Smooth muscle cell (in vitro differentiated cells): ENCODE results near the gene RGS6. TPM values are rescaled to one million over a fixed set of nuclear protein-coding genes. Genes with fewer than 3 reads are reported as not detected.

Experiments
- DNase-seq: peaks from one replicate; lab custom pipeline; 2025; ENCODE audit not compliant: unreplicated experiment; lab: John Stamatoyannopoulos, UW
- H2AFZ ChIP-seq: fragments of 200-600 bp; sonication (generic); 2 replicates; pipeline ENCODE4 v1.6.0; 2016; ENCODE audit warnings: antibody characterized with exemption, low read depth, mild to moderate bottlenecking
- H3F3A ChIP-seq: fragments of 200-600 bp; sonication (generic); 2 replicates; pipeline ENCODE4 v1.6.0; 2017; ENCODE audit warnings: antibody characterized with exemption, low read depth
- H3K27ac ChIP-seq: fragments of 200-600 bp; sonication (generic); 2 replicates; pipeline ENCODE4 v1.5.1; 2016; ENCODE audit warnings: low read depth, mild to moderate bottlenecking
- H3K27me3 ChIP-seq: fragments of 200-600 bp; sonication (generic); 2 replicates; pipeline ENCODE4 v1.6.1; 2016; ENCODE audit warnings: low read depth, mild to moderate bottlenecking
- H3K36me3 ChIP-seq: fragments of 200-600 bp; sonication (generic); 2 replicates; pipeline ENCODE4 v1.5.1; 2016; ENCODE audit warnings: low read depth
- H3K4me1 ChIP-seq: fragments of 200-600 bp; sonication (generic); 2 replicates; pipeline ENCODE4 v1.5.1; 2016; ENCODE audit warnings: low read depth
- H3K4me2 ChIP-seq: fragments of 200-600 bp; sonication (generic); 2 replicates; pipeline ENCODE4 v1.6.0; 2016; ENCODE audit warnings: mild to moderate bottlenecking
- H3K4me3 ChIP-seq: fragments of 200-600 bp; sonication (generic); 2 replicates; pipeline ENCODE4 v1.5.1; 2016; ENCODE audit warnings: mild to moderate bottlenecking
- H3K79me2 ChIP-seq: fragments of 200-600 bp; sonication (generic); 2 replicates; pipeline ENCODE4 v1.6.0; 2016; ENCODE audit warnings: low read depth, mild to moderate bottlenecking
- H3K9ac ChIP-seq: fragments of 200-600 bp; sonication (generic); 2 replicates; pipeline ENCODE4 v1.6.0; 2016; ENCODE audit warnings: low read depth
- H3K9me3 ChIP-seq: fragments of 200-600 bp; sonication (generic); replicated peaks from 2 replicates; pipeline ENCODE4 v1.5.1; 2016; ENCODE audit warnings: low read depth
- H4K20me1 ChIP-seq: fragments of 200-600 bp; sonication (generic); 2 replicates; pipeline ENCODE4 v1.6.0; 2016; ENCODE audit warnings: low read depth
- WGBS: methylation state at CpG from one replicate; pipeline ENCODE4 v1.1.7; 2016; ENCODE audit warnings: low lambda C conversion rate; 5-methylcytosine and 5-hydroxymethylcytosine counted together
- polyA plus RNA-seq: library from polyadenylated mRNA; unstranded; fragments of >200 nt; fragmentation: Nextera tagmentation; extraction: Ambion mirVana; gene quantifications from 2 replicates; pipeline ENCODE4 v1.2.1, GENCODE V29; 2016
- total RNA-seq: library from RNA; depleted of rRNA; stranded (reverse); fragments of >200 nt; gene quantifications from 2 replicates; pipeline ENCODE4 v1.2.3, GENCODE V29; 2014
- TF ChIP-seq, protein P1 (sequence below): fragments of 200-600 bp; sonication (generic); IDR thresholded peaks from 2 replicates; pipeline ENCODE4 v1.5.1; 2017; ENCODE audit warnings: borderline replicate concordance, mild to moderate bottlenecking, antibody characterized with exemption; ENCODE audit not compliant: insufficient read depth, poor library complexity, severe bottlenecking

Gene RGS6
- total and polyA plus RNA-seq, 2 experiments from 2014 or later: 0.40 TPM; not detected in 1

DNA sequence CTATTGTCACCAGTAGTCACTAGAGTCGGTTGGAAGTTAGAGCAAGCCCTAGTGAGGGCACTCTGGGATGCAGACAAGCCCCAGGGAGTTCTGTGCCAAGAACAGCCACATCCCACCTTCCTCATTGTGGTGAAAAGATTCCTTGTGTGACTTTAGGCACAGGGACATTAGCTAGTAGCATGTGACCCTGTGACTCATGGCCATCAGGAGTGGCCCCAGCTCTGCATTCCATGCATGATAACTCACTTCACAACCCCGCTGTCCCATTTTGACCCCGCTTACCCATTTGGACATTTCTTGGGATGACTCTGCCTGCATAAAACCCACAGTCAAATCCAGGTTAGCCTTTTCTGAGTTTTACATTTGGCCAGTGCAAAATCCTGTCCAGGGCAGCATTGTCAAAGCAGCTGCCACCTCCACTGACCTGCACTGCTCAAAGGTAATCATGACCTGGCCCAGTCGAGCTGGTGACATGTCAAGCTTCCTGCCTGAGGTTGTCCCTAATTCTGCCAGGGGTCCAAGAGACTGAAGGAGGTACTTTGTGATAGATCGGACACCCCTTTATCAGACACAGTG is 531.1 kb downstream of the RGS6 start:
- no peaks in the 10 kb centered on the region for H3F3A ChIP-seq
- H3K36me3 ChIP-seq: peaks cover 3% of the 10 kb centered on the region
- TF ChIP-seq, protein P1, sequence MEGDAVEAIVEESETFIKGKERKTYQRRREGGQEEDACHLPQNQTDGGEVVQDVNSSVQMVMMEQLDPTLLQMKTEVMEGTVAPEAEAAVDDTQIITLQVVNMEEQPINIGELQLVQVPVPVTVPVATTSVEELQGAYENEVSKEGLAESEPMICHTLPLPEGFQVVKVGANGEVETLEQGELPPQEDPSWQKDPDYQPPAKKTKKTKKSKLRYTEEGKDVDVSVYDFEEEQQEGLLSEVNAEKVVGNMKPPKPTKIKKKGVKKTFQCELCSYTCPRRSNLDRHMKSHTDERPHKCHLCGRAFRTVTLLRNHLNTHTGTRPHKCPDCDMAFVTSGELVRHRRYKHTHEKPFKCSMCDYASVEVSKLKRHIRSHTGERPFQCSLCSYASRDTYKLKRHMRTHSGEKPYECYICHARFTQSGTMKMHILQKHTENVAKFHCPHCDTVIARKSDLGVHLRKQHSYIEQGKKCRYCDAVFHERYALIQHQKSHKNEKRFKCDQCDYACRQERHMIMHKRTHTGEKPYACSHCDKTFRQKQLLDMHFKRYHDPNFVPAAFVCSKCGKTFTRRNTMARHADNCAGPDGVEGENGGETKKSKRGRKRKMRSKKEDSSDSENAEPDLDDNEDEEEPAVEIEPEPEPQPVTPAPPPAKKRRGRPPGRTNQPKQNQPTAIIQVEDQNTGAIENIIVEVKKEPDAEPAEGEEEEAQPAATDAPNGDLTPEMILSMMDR: no peak
- no peaks in the 10 kb centered on the region for H4K20me1 ChIP-seq
- no peak overlapping the region for H3K4me2 ChIP-seq
- no peaks in the 10 kb centered on the region for H3K79me2 ChIP-seq
- H3K27ac ChIP-seq: no peak overlapping the region
- no peak overlapping the region for H2AFZ ChIP-seq
- H3K27me3 ChIP-seq: no peaks in the 10 kb centered on the region
- H3K4me1 ChIP-seq: no peaks in the 10 kb centered on the region
- no peak overlapping the region for H3K4me3 ChIP-seq
- no peak overlapping the region for H3K9ac ChIP-seq
- DNase-seq: no peak
- H3K9me3 ChIP-seq: peaks cover 5% of the 10 kb centered on the region
- WGBS: 60% methylated on average over 5 of the region's 5 CpGs

DNA sequence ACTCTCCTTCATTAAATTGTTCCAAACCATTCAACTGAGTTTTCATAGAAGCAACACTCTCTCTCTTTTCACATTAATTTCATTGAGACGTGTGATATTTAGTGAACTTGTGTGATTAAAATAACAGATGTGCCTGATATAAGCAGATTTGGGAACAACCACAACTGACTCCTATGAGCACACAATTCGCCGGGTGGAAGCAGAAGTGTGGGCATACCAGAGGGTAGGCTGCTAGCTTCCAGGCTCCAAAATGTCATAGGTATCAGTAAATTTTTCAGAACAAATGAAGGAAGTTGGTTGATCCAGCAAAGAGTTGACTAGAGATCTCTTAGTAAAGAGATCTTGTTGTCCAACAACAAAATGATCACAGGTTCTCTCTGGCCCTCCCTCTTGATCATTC is 532.0 kb downstream of the RGS6 start:
- Histone ChIP-seq H3K9me3 (peaks cover 5% of the 10 kb centered on the region), H3K4me3 (no peak overlapping the region), H3K27ac (no peak overlapping the region), H3K27me3 (no peaks in the 10 kb centered on the region), H3K79me2 (no peaks in the 10 kb centered on the region), H4K20me1 (no peaks in the 10 kb centered on the region), H3F3A (no peaks in the 10 kb centered on the region), H3K4me2 (no peak overlapping the region), H3K36me3 (peaks cover 3% of the 10 kb centered on the region), H3K9ac (no peak overlapping the region), H3K4me1 (no peaks in the 10 kb centered on the region), H2AFZ (no peak overlapping the region)
- DNase-seq: no peak
- TF ChIP-seq, protein P1: no peak
- WGBS: 95% methylated on average over 3 of the region's 3 CpGs

DNA sequence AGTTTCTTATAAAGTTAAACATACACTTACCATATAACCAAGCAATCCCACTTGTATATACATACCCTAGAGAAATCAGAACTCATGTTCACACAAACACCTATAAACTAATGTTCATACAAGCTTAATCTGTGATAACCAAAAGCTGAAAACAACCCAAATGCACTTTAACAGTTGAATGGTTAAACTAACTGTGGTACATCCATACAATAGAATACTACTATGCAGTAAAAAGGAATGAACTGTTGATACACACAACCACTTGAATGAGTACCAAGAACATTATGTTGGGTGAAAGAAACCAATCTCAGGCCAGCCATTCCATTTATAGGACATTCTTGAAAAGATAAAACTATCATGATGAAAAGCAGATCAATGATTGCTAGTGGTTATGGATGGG is 534.1 kb downstream of the RGS6 start:
- H4K20me1 ChIP-seq: no peaks in the 10 kb centered on the region
- H3K9ac ChIP-seq: no peak overlapping the region
- no peak overlapping the region for H3K4me3 ChIP-seq
- no peaks in the 10 kb centered on the region for H3K27me3 ChIP-seq
- peaks cover 5% of the 10 kb centered on the region for H3K9me3 ChIP-seq
- no peak overlapping the region for H3K4me2 ChIP-seq
- H3K36me3 ChIP-seq: peaks cover 3% of the 10 kb centered on the region
- no peak overlapping the region for H2AFZ ChIP-seq
- no peak for DNase-seq
- no peaks in the 10 kb centered on the region for H3K79me2 ChIP-seq
- no peaks in the 10 kb centered on the region for H3K4me1 ChIP-seq
- no peaks in the 10 kb centered on the region for H3F3A ChIP-seq
- TF ChIP-seq, protein P1: no peak
- H3K27ac ChIP-seq: no peak overlapping the region

DNA sequence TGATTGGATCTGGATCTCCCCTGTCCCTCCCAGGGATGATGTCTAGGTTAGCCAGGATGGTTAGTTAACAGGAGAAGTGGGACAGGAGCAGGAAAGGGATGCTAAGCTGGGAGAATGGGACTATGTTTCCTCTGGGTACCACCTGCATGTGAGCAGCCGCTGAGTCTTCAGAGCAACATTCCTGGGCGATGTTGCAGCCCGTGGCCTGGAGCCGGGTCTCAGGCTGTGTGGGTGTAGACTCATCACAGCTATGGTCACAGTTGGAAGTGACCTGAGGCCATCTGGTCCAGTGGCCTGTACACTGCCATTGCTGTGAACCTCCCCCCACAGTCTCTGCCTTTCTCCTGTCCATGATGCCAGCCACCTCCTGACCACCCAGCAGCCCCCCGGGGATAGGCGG is 539.1 kb downstream of the RGS6 start:
- DNase-seq: no peak
- Histone ChIP-seq H3K9me3 (peaks cover 3% of the 10 kb centered on the region), H3K4me2 (no peak overlapping the region), H3K4me1 (no peaks in the 10 kb centered on the region), H3K27ac (no peak overlapping the region), H3K79me2 (no peaks in the 10 kb centered on the region), H3F3A (no peaks in the 10 kb centered on the region), H2AFZ (no peak overlapping the region), H3K9ac (no peak overlapping the region), H3K27me3 (no peaks in the 10 kb centered on the region), H3K36me3 (no peaks in the 10 kb centered on the region), H4K20me1 (no peaks in the 10 kb centered on the region), H3K4me3 (no peak overlapping the region)
- TF ChIP-seq, protein P1: no peak
- WGBS: 71% methylated on average over 6 of the region's 6 CpGs
